T-helper 17 cell (primary cell): ENCODE results near the gene IFITM1. TPM values are rescaled to one million over a fixed set of nuclear protein-coding genes. Genes with fewer than 3 reads are reported as not detected.
"Not testable (repeated sequence)": the region's sequence is repeated elsewhere in the genome, so short reads cannot be mapped to it uniquely, and the experiment has no call there.

ENCODE experiments used
- ATAC-seq: fragments of 150-1000 bp; cut with Tn5 transposase; 2 replicates; pipeline ENCODE4 v1.10.0; 2021; ENCODE audit warnings: mild to moderate bottlenecking, moderate library complexity
- DNase-seq, 3 donors: peaks; one replicate each; pipeline versions ENCODE4 v3.0.0 to v3.0.0-alpha.2; 2020 to 2021
- H3K9me3 ChIP-seq: one replicate; pipeline ENCODE4 v1.7.0; 2013; ENCODE audit warnings: low read length, mild to moderate bottlenecking; ENCODE audit not compliant: control insufficient read depth, poor library complexity, severe bottlenecking
- H3K27ac Mint-ChIP-seq: one replicate; pipeline ENCODE4 v1.8.0; 2022; ENCODE audit warnings: mild to moderate bottlenecking, moderate library complexity, mixed read lengths
- H3K27me3 Mint-ChIP-seq: one replicate; pipeline ENCODE4 v1.8.0; 2022; ENCODE audit warnings: mixed read lengths
- H3K36me3 Mint-ChIP-seq: one replicate; pipeline ENCODE4 v1.8.0; 2022; ENCODE audit warnings: low read depth, mixed read lengths
- H3K4me1 Mint-ChIP-seq: one replicate; pipeline ENCODE4 v1.8.0; 2022; ENCODE audit warnings: mild to moderate bottlenecking, mixed read lengths
- H3K4me3 Mint-ChIP-seq: one replicate; pipeline ENCODE4 v1.8.0; 2022; ENCODE audit warnings: mild to moderate bottlenecking, moderate library complexity, mixed read lengths
- total RNA-seq, 4 donors: library from RNA in 2 of 4; stranded (reverse) in 2 of 4; gene quantifications; one replicate each; pipeline ENCODE4 v1.2.3 and lab custom pipeline; 2022 to 2026

Gene IFITM1
- total RNA-seq, 2 donors from 2014 or later: 344 to 363 TPM

DNA sequence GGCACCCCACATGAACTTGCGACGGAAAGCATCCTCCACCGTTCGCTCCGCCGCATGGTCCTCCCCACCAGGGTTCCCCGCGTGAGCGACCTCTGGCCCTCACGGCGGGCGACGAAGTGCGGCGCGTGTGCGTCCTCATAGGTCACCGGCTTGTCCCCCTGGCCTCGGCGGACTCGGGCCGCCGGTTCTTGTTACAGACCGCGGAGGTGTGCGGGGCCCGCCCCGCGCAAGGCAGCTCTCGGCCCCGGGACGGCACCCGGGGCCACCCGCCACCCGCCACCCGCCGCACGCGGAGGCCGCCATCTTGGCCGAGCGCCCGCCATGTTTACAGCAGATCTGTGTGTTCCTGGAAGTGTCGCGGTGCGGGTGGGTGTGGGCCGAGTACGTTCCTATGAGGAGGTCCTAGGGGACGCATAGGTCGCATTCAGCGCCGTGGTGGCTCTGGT, 9.8 kb upstream of the IFITM1 start:
- Mint-ChIP-seq H3K4me1 (peaks cover 24% of the 10 kb centered on the region), H3K27me3 (no peaks in the 10 kb centered on the region), H3K4me3 (no peak overlapping the region), H3K36me3 (peaks cover 4% of the 10 kb centered on the region), H3K27ac (no peak overlapping the region)
- ATAC-seq (no peak), DNase-seq (peak in 1 of 3 donors; percentile 7)
- no peaks in the 10 kb centered on the region for H3K9me3 ChIP-seq

DNA sequence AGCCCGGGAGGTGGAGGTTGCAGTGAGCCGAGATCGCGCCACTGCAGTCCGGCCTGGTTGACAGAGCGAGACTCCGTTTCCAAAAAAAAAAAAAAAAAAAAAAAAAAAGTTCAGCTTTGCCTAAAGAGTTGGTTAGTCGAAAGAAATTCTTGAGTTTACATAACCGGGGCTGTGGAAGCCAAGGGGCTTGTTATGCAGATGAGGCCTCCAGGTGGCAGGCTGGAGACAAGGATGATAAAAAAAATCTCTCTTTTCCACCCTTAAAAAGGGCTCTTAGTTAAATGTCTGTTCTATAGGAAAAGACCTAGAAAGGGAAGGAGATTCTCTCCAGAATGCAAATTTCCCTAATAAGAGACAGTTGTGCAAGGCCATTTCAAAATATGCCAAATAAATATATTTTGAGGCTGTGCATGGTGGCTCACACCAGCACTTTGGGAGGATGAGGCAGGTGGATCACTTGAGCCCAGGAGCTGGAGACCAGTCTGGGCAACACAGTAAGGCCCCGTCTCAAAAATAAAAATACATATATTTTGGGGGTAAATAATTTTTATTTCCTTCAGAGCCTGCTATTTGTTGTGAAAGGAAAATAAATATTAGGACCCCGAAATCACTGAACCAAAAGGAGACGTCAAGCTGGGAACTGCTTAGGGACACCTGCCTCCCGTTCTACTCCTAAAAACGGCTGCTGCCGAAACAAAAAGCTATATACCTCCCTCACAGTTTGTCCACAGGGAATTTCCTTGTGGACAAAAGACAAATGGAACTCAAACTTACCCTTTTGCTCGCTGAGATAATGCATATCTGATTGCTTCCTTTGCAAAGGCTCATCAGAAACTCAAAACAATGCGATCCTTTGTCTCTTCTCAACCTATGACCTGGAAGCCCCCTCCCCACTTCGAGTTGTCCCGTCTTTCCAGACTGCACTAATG, 8.7 kb upstream of the IFITM1 start:
- peak overlapping the region; percentile 97 for H3K27ac Mint-ChIP-seq
- DNase-seq (peak in 1 of 3 donors; percentile 34), ATAC-seq (peak; percentile 40)
- no peak overlapping the region for H3K4me3 Mint-ChIP-seq
- H3K36me3 Mint-ChIP-seq: peaks cover 7% of the 10 kb centered on the region
- no peaks in the 10 kb centered on the region for H3K9me3 ChIP-seq
- no peaks in the 10 kb centered on the region for H3K27me3 Mint-ChIP-seq
- peaks cover 32% of the 10 kb centered on the region for H3K4me1 Mint-ChIP-seq

- H3K4me3 Mint-ChIP-seq: no peak overlapping the region
- DNase-seq: no peak
- peaks cover 32% of the 10 kb centered on the region for H3K4me1 Mint-ChIP-seq
- peak overlapping the region; percentile 97 for H3K27ac Mint-ChIP-seq
- H3K27me3 Mint-ChIP-seq: no peaks in the 10 kb centered on the region
- peaks cover 7% of the 10 kb centered on the region for H3K36me3 Mint-ChIP-seq
- no peaks in the 10 kb centered on the region for H3K9me3 ChIP-seq
- no peak for ATAC-seq
These were observed 8.0 kb upstream of the IFITM1 start for GRCh38 chr11:305844-306211.

DNA sequence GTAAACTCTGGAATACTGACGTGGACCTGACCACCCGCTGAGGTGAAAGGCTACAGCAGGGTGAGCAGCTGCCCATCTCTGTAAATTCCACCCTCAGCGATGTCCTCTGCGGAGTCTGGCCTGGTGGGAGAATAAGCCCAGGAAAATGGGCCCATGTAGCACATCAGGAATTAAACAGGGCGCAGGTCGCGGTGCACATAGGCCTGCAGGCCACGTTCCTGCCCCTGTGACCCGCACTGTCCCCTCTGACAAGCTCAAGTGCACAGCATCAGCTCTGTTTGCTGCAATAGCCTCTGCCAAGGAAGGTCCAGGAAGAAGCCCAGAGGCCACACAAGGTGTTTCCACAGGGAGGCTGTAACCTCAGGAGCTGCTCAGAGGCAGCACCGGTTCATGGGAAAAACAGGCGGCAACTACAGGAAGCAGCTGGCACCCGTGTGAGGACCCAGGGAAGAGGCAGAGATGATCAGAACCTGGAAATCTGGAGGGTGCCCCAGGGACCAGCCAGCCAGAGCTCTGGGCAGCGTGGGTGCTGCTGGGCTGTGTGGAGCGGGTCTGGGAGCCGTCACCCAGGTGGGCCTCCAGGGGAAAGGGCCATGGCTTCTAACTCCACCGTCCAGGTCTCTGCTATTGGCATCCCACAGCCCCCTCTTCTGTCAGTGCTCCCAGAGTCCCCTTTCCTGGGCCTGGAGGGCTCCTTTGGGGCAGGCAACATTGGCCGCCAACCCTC, 7.0 kb upstream of the IFITM1 start:
- Mint-ChIP-seq H3K4me3 (peak overlapping the region; percentile 36), H3K27me3 (no peaks in the 10 kb centered on the region), H3K36me3 (peaks cover 7% of the 10 kb centered on the region), H3K27ac (peak overlapping the region; percentile 97), H3K4me1 (peaks cover 32% of the 10 kb centered on the region)
- DNase-seq (no peak), ATAC-seq (no peak)
- no peaks in the 10 kb centered on the region for H3K9me3 ChIP-seq

GRCh38 chr11:307766-308708, 5.8 kb upstream of the IFITM1 start, which contains the start of gene IFITM2:
Gene IFITM2, plus strand, starts transcription at chr11:307816. Its CDS starts 377 bp downstream, at chr11:308193.
- not testable (repeated sequence) for H3K9me3 ChIP-seq, H3K27me3 Mint-ChIP-seq, H3K36me3 Mint-ChIP-seq
- Mint-ChIP-seq H3K27ac (peak within 1 kb of the TSS; percentile 97), H3K4me3 (peak within 1 kb of the TSS; percentile 100), H3K4me1 (peaks cover 35% of the 10 kb centered on the region)
- DNase-seq: peak in 2 of 3 donors; percentile 41
- ATAC-seq: peak; percentile 80

DNA sequence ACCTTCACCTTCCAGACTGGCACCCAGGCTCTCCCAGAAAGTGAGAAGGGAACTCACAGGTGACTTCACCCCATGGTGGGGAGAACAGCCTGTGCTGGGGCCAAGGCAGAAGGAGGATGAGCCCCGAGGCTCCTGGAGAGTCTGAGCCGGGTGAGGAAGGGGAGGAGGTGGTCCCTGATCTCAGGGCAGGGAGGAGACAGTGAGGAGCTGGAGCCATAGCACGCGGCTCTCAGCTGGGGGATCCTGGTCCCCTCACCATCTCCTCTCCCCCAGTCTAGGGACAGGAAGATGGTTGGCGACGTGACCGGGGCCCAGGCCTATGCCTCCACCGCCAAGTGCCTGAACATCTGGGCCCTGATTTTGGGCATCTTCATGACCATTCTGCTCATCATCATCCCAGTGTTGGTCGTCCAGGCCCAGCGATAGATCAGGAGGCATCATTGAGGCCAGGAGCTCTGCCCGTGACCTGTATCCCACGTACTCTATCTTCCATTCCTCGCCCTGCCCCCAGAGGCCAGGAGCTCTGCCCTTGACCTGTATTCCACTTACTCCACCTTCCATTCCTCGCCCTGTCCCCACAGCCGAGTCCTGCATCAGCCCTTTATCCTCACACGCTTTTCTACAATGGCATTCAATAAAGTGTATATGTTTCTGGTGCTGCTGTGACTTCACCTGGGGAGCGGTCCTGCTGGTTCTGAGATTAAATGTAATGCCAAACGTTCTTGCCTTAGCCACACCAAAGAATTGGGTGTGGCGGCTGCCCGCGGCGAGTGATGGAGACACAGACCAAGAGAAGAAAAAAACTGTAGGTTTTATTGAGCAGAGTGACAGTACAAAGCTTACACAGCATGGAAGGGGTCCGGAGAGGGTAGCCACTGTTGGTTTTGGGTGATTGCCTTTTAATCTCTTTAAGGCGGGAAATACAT, 4.8 kb upstream of the IFITM1 start:
- Mint-ChIP-seq H3K4me1 (peaks cover 45% of the 10 kb centered on the region), H3K4me3 (peak overlapping the region; percentile 100), H3K27ac (peak overlapping the region; percentile 97)
- not testable (repeated sequence) for H3K36me3 Mint-ChIP-seq, H3K27me3 Mint-ChIP-seq, H3K9me3 ChIP-seq, DNase-seq
- peak; percentile 18 for ATAC-seq

GRCh38 chr11:309979-310572, 3.8 kb upstream of the IFITM1 start:
- ATAC-seq: not testable (repeated sequence)

GRCh38 chr11:311013-311748, 2.7 kb upstream of the IFITM1 start:
- not testable (repeated sequence) for DNase-seq, H3K9me3 ChIP-seq, H3K27me3 Mint-ChIP-seq
- peak; percentile 32 for ATAC-seq
- H3K36me3 Mint-ChIP-seq: peaks cover 14% of the 10 kb centered on the region
- peak overlapping the region; percentile 98 for H3K27ac Mint-ChIP-seq
- peak overlapping the region; percentile 99 for H3K4me3 Mint-ChIP-seq
- peaks cover 48% of the 10 kb centered on the region for H3K4me1 Mint-ChIP-seq

More at GRCh38 chr11:309979-310572, 3.8 kb upstream of the IFITM1 start:
- H3K36me3 Mint-ChIP-seq: peaks cover 14% of the 10 kb centered on the region
- H3K4me1 Mint-ChIP-seq: peaks cover 50% of the 10 kb centered on the region
- H3K9me3 ChIP-seq, H3K27me3 Mint-ChIP-seq, DNase-seq: not testable (repeated sequence)
- H3K4me3 Mint-ChIP-seq: peak overlapping the region; percentile 100
- H3K27ac Mint-ChIP-seq: peak overlapping the region; percentile 97

GRCh38 chr11:312092-312816, 1.6 kb upstream of the IFITM1 start:
- ATAC-seq: no peak

GRCh38 chr11:313304-313786, 495 bp upstream of the IFITM1 start:
- Mint-ChIP-seq H3K4me1 (peaks cover 54% of the 10 kb centered on the region), H3K4me3 (peak overlapping the region; percentile 99), H3K36me3 (peaks cover 10% of the 10 kb centered on the region), H3K27ac (peak overlapping the region; percentile 98), H3K27me3 (no peaks in the 10 kb centered on the region)
- DNase-seq: no peak
- no peaks in the 10 kb centered on the region for H3K9me3 ChIP-seq
- ATAC-seq: no peak

More at GRCh38 chr11:312092-312816, 1.6 kb upstream of the IFITM1 start:
- Mint-ChIP-seq H3K27ac (peak overlapping the region; percentile 98), H3K4me1 (peaks cover 56% of the 10 kb centered on the region), H3K27me3 (no peaks in the 10 kb centered on the region), H3K36me3 (peaks cover 14% of the 10 kb centered on the region), H3K4me3 (peak overlapping the region; percentile 99)
- no peaks in the 10 kb centered on the region for H3K9me3 ChIP-seq
- DNase-seq: peak in 1 of 3 donors; percentile 8
